Thoracic aorta (tissue), 2 donors: ENCODE data around the gene RGS19. TPM values are rescaled to one million over a fixed set of nuclear protein-coding genes. Genes with fewer than 3 reads are reported as not detected.

Experiments
- ATAC-seq: fragments of 150-250 bp; one replicate; pipeline ENCODE4 v1.8.0; 2017; ENCODE audit warnings: low read depth; ENCODE audit not compliant: insufficient number of reproducible peaks, low FRiP score
- DNase-seq: peaks from one replicate; pipeline ENCODE4 v3.0.0-alpha.2; 2020; ENCODE audit warnings: low spot score
- H3K27ac ChIP-seq, 2 donors: fragments of 200-600 bp; sonication (generic); 1 replicate in 1 of 2; 2 replicates in 1 of 2; pipeline ENCODE4 v1.5.1; 2016; ENCODE audit warnings: mild to moderate bottlenecking in 2 of 2, moderate library complexity in 2 of 2
- H3K27me3 ChIP-seq: fragments of 200-600 bp; sonication (generic); replicated peaks from 2 replicates; pipeline ENCODE4 v1.6.0; 2016; ENCODE audit warnings: mild to moderate bottlenecking; ENCODE audit not compliant: insufficient read depth
- H3K36me3 ChIP-seq: fragments of 200-600 bp; sonication (generic); one replicate; pipeline ENCODE4 v1.5.1; 2016
- H3K4me1 ChIP-seq, 2 donors: fragments of 200-600 bp; sonication (generic); 1 replicate in 1 of 2; 2 replicates in 1 of 2; pipeline versions ENCODE4 v1.5.1 to v1.6.0; 2016; ENCODE audit warnings: low read depth in 2 of 2, mild to moderate bottlenecking in 1 of 2; ENCODE audit not compliant: control insufficient read depth in 1 of 2
- H3K4me3 ChIP-seq: fragments of 200-600 bp; sonication (generic); 2 replicates; pipeline ENCODE4 v1.5.1; 2016; ENCODE audit warnings: mild to moderate bottlenecking
- H3K9me3 ChIP-seq: fragments of 200-600 bp; sonication (generic); 2 replicates; pipeline ENCODE4 v1.5.1; 2016
- total RNA-seq, 2 donors: library from RNA; depleted of rRNA; stranded (reverse); fragments of >200 nt; gene quantifications; one replicate each; pipeline versions ENCODE4 v1.1.0 to v1.2.3, GENCODE V29; 2016
- TF ChIP-seq, protein P1 (sequence below): fragments of 200-600 bp; sonication (generic); IDR thresholded peaks from one replicate; pipeline ENCODE4 v1.5.1; 2019; ENCODE audit warnings: antibody characterized with exemption

The RGS19 gene
- total RNA-seq, 2 donors from 2014 or later, result 20.6 to 41.2 TPM

DNA sequence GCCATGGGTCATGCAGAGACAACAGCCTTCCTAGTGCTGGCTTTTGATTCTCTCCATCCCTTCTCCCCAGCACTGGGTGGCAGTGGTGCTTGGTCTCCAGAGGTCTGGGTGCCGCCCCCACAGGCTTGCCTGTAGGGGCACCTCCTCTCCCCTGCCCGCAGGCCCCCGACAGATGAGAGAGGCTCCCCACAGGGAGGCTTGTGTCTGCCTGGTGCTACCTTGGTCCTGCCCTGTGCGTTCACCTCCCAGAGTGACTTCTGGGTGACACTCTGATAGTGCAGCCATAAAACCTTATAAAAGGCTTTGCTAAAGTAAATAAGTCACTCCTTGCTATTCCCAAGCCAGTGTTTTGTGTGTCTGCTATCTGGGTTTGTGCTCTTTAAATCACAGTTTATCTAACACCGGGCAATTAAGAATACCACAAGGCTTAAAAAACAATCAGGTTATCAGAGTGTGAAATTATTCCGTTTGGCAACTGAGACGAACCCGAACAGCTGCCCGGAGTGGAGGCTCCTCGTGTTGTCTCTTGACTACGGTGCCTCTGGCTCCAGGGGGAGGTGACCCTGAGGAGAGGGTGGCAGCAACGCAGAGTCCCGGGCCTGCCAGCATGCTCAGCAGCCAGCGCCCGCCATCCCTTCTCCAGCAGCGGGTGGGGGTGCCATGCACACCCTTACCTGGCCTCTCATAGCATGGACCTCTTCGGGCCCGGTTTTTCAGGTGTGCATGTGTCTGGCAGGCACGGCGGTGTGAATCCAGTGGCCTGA, 48.8 kb downstream of the RGS19 start:
- no peak for DNase-seq
- no peak overlapping the region for H3K27ac ChIP-seq

GRCh38 chr20:64029293-64030117, 49.8 kb downstream of the RGS19 start:
- DNase-seq (no peak), ATAC-seq (no peak)
- Histone ChIP-seq H3K36me3 (peaks cover 76% of the 10 kb centered on the region), H3K27ac (no peak overlapping the region), H3K4me3 (no peak overlapping the region), H3K27me3 (no peaks in the 10 kb centered on the region), H3K4me1 (no peaks in the 10 kb centered on the region), H3K9me3 (no peaks in the 10 kb centered on the region)
- TF ChIP-seq, protein P1, sequence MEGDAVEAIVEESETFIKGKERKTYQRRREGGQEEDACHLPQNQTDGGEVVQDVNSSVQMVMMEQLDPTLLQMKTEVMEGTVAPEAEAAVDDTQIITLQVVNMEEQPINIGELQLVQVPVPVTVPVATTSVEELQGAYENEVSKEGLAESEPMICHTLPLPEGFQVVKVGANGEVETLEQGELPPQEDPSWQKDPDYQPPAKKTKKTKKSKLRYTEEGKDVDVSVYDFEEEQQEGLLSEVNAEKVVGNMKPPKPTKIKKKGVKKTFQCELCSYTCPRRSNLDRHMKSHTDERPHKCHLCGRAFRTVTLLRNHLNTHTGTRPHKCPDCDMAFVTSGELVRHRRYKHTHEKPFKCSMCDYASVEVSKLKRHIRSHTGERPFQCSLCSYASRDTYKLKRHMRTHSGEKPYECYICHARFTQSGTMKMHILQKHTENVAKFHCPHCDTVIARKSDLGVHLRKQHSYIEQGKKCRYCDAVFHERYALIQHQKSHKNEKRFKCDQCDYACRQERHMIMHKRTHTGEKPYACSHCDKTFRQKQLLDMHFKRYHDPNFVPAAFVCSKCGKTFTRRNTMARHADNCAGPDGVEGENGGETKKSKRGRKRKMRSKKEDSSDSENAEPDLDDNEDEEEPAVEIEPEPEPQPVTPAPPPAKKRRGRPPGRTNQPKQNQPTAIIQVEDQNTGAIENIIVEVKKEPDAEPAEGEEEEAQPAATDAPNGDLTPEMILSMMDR, result no peak

More for the DNA sequence above, 48.8 kb downstream of the RGS19 start:
- H3K4me1 ChIP-seq, result no peaks in the 10 kb centered on the region
- TF ChIP-seq, protein P1, result no peak
- ATAC-seq, result no peak
- peaks cover 66% of the 10 kb centered on the region for H3K36me3 ChIP-seq
- no peaks in the 10 kb centered on the region for H3K27me3 ChIP-seq
- no peak overlapping the region for H3K4me3 ChIP-seq
- no peaks in the 10 kb centered on the region for H3K9me3 ChIP-seq

DNA sequence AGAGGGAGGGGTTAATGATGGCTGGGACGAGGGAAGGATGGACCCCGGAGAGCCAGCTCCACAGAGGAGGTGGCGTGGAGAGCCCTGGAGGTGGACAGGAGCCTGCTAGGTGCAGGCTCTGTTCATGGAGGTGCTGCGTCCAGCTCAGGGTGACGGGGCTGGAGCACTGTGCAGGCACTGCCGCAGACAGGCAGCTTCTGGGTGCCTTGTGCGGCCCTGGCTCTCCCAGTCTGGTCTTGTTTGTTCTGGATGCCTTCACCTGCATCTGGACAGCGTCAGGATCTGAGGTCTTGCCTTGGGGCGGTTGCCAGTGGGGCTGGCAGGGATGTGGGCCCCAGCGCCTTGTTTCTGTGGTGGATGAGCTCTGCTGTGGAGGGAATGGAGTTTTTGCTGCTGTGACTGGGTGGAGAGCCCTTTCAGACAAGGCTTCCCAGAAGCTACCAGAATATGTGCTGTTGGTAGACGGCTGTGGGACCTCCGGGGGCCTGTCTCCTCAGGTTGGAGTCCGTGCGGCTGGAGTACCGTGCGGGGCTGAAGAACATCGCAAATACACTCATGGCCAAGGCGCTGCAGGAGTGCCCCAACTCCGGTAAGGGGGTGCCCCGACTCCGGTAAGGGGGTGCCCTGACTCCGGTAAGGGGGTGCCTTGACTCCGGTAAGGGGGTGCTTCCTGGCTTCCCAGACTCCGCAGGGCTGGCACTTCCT, 51.2 kb downstream of the RGS19 start:
- Histone ChIP-seq H3K9me3 (no peaks in the 10 kb centered on the region), H3K36me3 (peaks cover 87% of the 10 kb centered on the region), H3K27me3 (no peaks in the 10 kb centered on the region), H3K4me1 (no peaks in the 10 kb centered on the region), H3K27ac (no peak overlapping the region), H3K4me3 (no peak overlapping the region)
- TF ChIP-seq, protein P1, result no peak
- no peak for DNase-seq
- no peak for ATAC-seq

- Histone ChIP-seq H3K27me3 (no peaks in the 10 kb centered on the region), H3K36me3 (peaks cover 87% of the 10 kb centered on the region), H3K9me3 (no peaks in the 10 kb centered on the region), H3K4me1 (no peaks in the 10 kb centered on the region), H3K4me3 (no peak overlapping the region), H3K27ac (no peak overlapping the region)
- DNase-seq (no peak), ATAC-seq (no peak)
- TF ChIP-seq, protein P1, result no peak
These were observed 53.4 kb downstream of the RGS19 start for GRCh38 chr20:64025826-64026412.
